Left lung (tissue), 10 donors: ENCODE data around the gene CHML. TPM values are rescaled to one million over a fixed set of nuclear protein-coding genes. Genes with fewer than 3 reads are reported as not detected.
"Not testable (repeated sequence)": the region's sequence is repeated elsewhere in the genome, so short reads cannot be mapped to it uniquely, and the experiment has no call there.

Experiments used
- ATAC-seq: fragments of 200-7000 bp; cut with Tn5 transposase; one replicate; pipeline ENCODE4 v1.9.1; 2020; ENCODE audit warnings: moderate library complexity
- DNase-seq, 4 donors: peaks; one replicate each; pipeline ENCODE4 v3.0.0-alpha.2; 2013 to 2020
- H3K27ac ChIP-seq, 2 donors: fragments of 200-600 bp; sonication (generic) in 1 of 2; one replicate each; pipeline versions ENCODE4 v1.5.0 to v1.8.0; 2020 to 2021
- H3K27me3 ChIP-seq, 2 donors: fragments of 200-600 bp; sonication (generic) in 1 of 2; one replicate each; pipeline versions ENCODE4 v1.5.0 to v1.8.0; 2020 to 2021
- H3K36me3 ChIP-seq, 2 donors: fragments of 200-600 bp; sonication (generic) in 1 of 2; one replicate each; pipeline versions ENCODE4 v1.5.0 to v1.8.0; 2020 to 2021
- H3K4me1 ChIP-seq, 2 donors: fragments of 200-600 bp; one replicate each; pipeline ENCODE4 v1.8.0; 2021
- H3K4me3 ChIP-seq, 2 donors: fragments of 200-600 bp; sonication (generic) in 1 of 2; one replicate each; pipeline versions ENCODE4 v1.5.0 to v1.8.0; 2020 to 2021; ENCODE audit warnings: mild to moderate bottlenecking in 1 of 2
- H3K9me3 ChIP-seq, 2 donors: fragments of 200-600 bp; sonication (generic) in 1 of 2; one replicate each; pipeline versions ENCODE4 v1.5.0 to v1.8.0; 2020 to 2021
- CTCF ChIP-seq, 2 donors: fragments of 200-600 bp; sonication (generic) in 1 of 2; IDR thresholded peaks; one replicate each; pipeline versions ENCODE4 v1.5.0 to v1.8.0; 2021; ENCODE audit warnings: antibody characterized with exemption in 2 of 2
- intact Hi-C, 2 donors: fragments of 100-400 bp; cut with DNase I; formaldehyde crosslinking; loops; one replicate each; pipeline versions ENCODE4 v1.11.2 to v1.14.2; 2022
- polyA plus RNA-seq, 6 donors: library from polyadenylated mRNA; unstranded; fragments of 120-200 nt; gene quantifications; one replicate each; pipeline ENCODE4 v1.2.1, GENCODE V29; 2013; ENCODE audit not compliant: insufficient read length in 6 of 6
- total RNA-seq, 2 donors: library from RNA; stranded (reverse); fragmentation: NEBNext Ultra II Directional; extraction: Animal tissue kit (Norgen Biotek cat#: 25700); gene quantifications; one replicate each; pipeline ENCODE4 v1.2.1, GENCODE V29; 2021
- donor health status: DM: no; HTN: yes; CAD: no.
- donor health status: DM: no; HTN: no; CAD: no.

The CHML gene
- total and polyA plus RNA-seq, 8 donors: 9.8 to 27.6 (median 22.2) TPM

GRCh38 chr1:241675983-241676382, 35.8 kb upstream of the CHML start:
- Histone ChIP-seq H3K27ac (no peak overlapping the region), H3K4me3 (no peak overlapping the region), H3K4me1 (no peaks in the 10 kb centered on the region), H3K36me3 (no peaks in the 10 kb centered on the region), H3K9me3 (no peaks in the 10 kb centered on the region), H3K27me3 (no peaks in the 10 kb centered on the region)
- no peak for TF ChIP-seq CTCF (IDR thresholded peaks at IDR 0.05)
- intact Hi-C loops: no loop called here
- ATAC-seq (no peak), DNase-seq (no peak)

DNA sequence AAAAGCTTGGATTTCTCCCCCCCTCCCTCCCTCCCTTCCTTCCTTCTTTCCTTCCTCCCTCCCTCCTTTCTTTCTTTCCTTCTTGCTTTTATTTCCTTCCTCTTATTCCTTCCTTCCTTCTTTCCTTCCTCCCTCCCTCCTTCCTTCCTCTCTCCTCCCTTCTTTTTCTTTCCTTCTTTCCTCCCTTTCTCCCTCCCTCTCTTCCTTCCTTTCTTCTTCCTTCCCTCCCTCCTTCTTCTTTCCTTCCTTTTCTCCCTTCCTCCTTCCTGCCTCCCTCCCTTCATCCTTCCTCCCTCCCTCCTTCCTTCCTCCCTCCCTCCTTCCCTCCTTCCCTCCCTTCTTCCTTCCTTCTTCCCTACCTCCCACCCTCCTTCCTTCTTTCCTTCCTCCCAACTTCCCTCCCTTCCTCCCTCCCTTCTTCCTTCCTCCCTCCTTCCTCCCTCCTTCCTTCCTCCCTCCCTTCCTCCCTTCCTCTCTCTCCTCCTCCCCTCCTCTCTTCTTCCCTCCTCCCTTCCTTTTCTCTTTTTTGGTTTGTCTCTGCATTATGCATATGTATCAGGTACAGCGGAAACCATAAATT, 34.7 kb upstream of the CHML start:
- no peaks in the 10 kb centered on the region for H3K36me3 ChIP-seq
- TF ChIP-seq CTCF (IDR thresholded peaks at IDR 0.05): no peak
- H3K27ac ChIP-seq: no peak overlapping the region
- DNase-seq: no peak
- H3K27me3 ChIP-seq: no peaks in the 10 kb centered on the region
- H3K4me1 ChIP-seq: no peaks in the 10 kb centered on the region
- intact Hi-C loops: no loop called here
- no peaks in the 10 kb centered on the region for H3K9me3 ChIP-seq
- no peak for ATAC-seq
- no peak overlapping the region for H3K4me3 ChIP-seq

- ATAC-seq (no peak), DNase-seq (no peak)
- Histone ChIP-seq H3K27me3 (no peaks in the 10 kb centered on the region), H3K4me1 (no peaks in the 10 kb centered on the region), H3K27ac (no peak overlapping the region), H3K36me3 (no peaks in the 10 kb centered on the region), H3K4me3 (no peak overlapping the region), H3K9me3 (no peaks in the 10 kb centered on the region)
- intact Hi-C loops: no loop called here
- no peak for TF ChIP-seq CTCF (IDR thresholded peaks at IDR 0.05)
Observed at GRCh38 chr1:241672301-241672700, 32.1 kb upstream of the CHML start.

- ATAC-seq: no peak
- TF ChIP-seq CTCF (IDR thresholded peaks at IDR 0.05): no peak
- Histone ChIP-seq H3K4me3 (no peak overlapping the region), H3K4me1 (no peaks in the 10 kb centered on the region), H3K36me3 (no peaks in the 10 kb centered on the region), H3K9me3 (no peaks in the 10 kb centered on the region), H3K27me3 (no peaks in the 10 kb centered on the region), H3K27ac (no peak overlapping the region)
- intact Hi-C loops: no loop called here
- DNase-seq: no peak
Observed at GRCh38 chr1:241666419-241666818, 26.2 kb upstream of the CHML start.

DNA sequence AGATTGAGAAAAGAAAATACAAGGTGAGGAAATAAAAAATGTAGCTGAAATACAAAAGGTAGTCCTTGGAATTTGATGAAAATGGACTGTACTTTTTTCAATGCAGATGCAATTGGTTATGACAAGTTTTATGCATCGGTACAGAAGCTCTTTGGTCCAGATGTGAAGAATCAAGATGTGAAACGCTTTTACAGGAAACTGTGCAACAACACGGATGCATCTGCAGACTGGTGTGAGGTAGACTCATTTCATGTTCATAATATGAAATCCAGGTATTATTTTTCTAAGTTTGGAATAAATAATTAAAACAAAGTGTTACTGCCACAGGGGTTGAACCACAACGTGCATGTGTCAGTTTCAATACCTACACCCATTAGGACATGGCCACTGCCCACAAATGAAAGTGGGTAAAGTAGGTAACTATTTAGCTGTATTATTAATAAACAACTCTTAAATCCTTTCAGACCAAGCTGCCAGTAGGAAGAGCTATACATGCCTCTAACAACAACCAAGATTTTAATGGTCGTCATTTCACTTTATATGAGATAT, 20.3 kb upstream of the CHML start:
- DNase-seq (no peak), ATAC-seq (no peak)
- no peak for TF ChIP-seq CTCF (IDR thresholded peaks at IDR 0.05)
- no peaks in the 10 kb centered on the region for H3K27me3 ChIP-seq
- H3K9me3 ChIP-seq: no peaks in the 10 kb centered on the region
- intact Hi-C loops: no loop called here
- H3K4me1 ChIP-seq: no peaks in the 10 kb centered on the region
- H3K27ac ChIP-seq: no peak overlapping the region
- no peak overlapping the region for H3K4me3 ChIP-seq
- no peaks in the 10 kb centered on the region for H3K36me3 ChIP-seq

DNA sequence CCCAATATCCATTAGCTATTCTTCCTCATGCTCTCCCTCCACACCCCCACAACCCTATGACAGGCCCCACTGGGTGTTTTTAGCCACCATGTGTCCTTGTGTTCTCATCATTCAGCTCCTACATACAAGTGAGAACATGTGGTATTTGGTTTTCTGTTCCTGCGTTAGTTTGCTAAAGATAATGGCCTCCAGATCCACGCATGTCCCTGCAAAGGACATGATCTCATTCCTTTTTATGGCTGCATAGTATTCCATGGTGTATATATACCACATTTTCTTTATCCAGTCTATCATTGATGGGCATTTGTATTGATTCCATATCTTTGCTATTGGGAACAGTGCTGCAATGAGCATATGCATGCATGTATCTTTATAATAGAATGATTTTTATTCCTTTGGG, 18.8 kb upstream of the CHML start:
- ATAC-seq, H3K4me3 ChIP-seq, H3K27me3 ChIP-seq, H3K4me1 ChIP-seq, H3K27ac ChIP-seq, intact Hi-C loops, H3K36me3 ChIP-seq, H3K9me3 ChIP-seq, DNase-seq: not testable (repeated sequence)
